H9 (cell line): Measurements from ENCODE around the gene RNASEH2B. TPM values are rescaled to one million over a fixed set of nuclear protein-coding genes. Genes with fewer than 3 reads are reported as not detected.
A peak's percentile ranks its signal among the peaks of the same experiment; 100 is the strongest.

Source experiments
- DNase-seq: peaks from one replicate; pipeline ENCODE4 v3.0.0-alpha.2; 2017
- H2AFZ ChIP-seq: one replicate; pipeline ENCODE4 v1.6.1; 2013; ENCODE audit warnings: mild to moderate bottlenecking, low read length, control low read depth, moderate library complexity
- H2AK5ac ChIP-seq: 2 replicates; pipeline ENCODE4 v1.6.1; 2013; ENCODE audit warnings: low read length, control low read depth, mixed read lengths; ENCODE audit not compliant: insufficient read length
- H2BK120ac ChIP-seq: one replicate; pipeline ENCODE4 v1.6.1; 2013; ENCODE audit warnings: low read depth, mild to moderate bottlenecking, low read length, control low read depth, inconsistent platforms; ENCODE audit not compliant: poor library complexity, severe bottlenecking
- H2BK12ac ChIP-seq: 2 replicates; pipeline ENCODE4 v1.6.1; 2013; ENCODE audit warnings: low read length, control low read depth, mixed read lengths, low read depth; ENCODE audit not compliant: insufficient read length
- H2BK15ac ChIP-seq: 2 replicates; pipeline ENCODE4 v1.6.1; 2013; ENCODE audit warnings: low read depth, low read length, control low read depth
- H2BK20ac ChIP-seq: one replicate; pipeline ENCODE4 v1.6.1; 2013; ENCODE audit warnings: low read depth, mild to moderate bottlenecking, low read length, control low read depth, inconsistent platforms; ENCODE audit not compliant: poor library complexity, severe bottlenecking
- H2BK5ac ChIP-seq: 2 replicates; pipeline ENCODE4 v1.6.1; 2013; ENCODE audit warnings: low read length, control low read depth, mixed read lengths; ENCODE audit not compliant: insufficient read length
- H3K14ac ChIP-seq: 2 replicates; pipeline ENCODE4 v1.6.1; 2013; ENCODE audit warnings: low read length, control low read depth; ENCODE audit not compliant: insufficient read depth
- H3K18ac ChIP-seq: 2 replicates; pipeline ENCODE4 v1.6.1; 2013; ENCODE audit warnings: low read depth, mild to moderate bottlenecking, mixed read lengths, low read length, control low read depth; ENCODE audit not compliant: insufficient read length
- H3K23ac ChIP-seq: 2 replicates; pipeline ENCODE4 v1.6.1; 2013; ENCODE audit warnings: low read length, control low read depth, mixed read lengths, low read depth; ENCODE audit not compliant: insufficient read length
- H3K23me2 ChIP-seq: 2 replicates; pipeline ENCODE4 v1.6.1; 2013; ENCODE audit warnings: low read depth, mild to moderate bottlenecking, mixed read lengths, low read length, control low read depth; ENCODE audit not compliant: insufficient read length, poor library complexity, severe bottlenecking
- H3K27ac ChIP-seq: 2 replicates; pipeline ENCODE4 v1.5.1; 2013; ENCODE audit warnings: low read length, control low read depth, mixed read lengths, low read depth; ENCODE audit not compliant: insufficient read length
- H3K27me3 ChIP-seq: 2 replicates; pipeline ENCODE4 v1.6.1; 2013; ENCODE audit warnings: low read length, control low read depth, inconsistent platforms; ENCODE audit not compliant: insufficient read depth
- H3K4ac ChIP-seq: 2 replicates; pipeline ENCODE4 v1.6.1; 2013; ENCODE audit warnings: low read depth, mild to moderate bottlenecking, control low read depth, inconsistent platforms, low read length, moderate library complexity
- H3K4me1 ChIP-seq: 2 replicates; pipeline ENCODE4 v1.6.1; 2013; ENCODE audit warnings: low read length, control low read depth, inconsistent platforms; ENCODE audit not compliant: insufficient read depth
- H3K4me2 ChIP-seq: 2 replicates; pipeline ENCODE4 v1.6.1; 2013; ENCODE audit warnings: low read length, control low read depth, mixed read lengths; ENCODE audit not compliant: insufficient read length, insufficient read depth
- H3K56ac ChIP-seq: 2 replicates; pipeline ENCODE4 v1.6.1; 2013; ENCODE audit warnings: low read depth, mild to moderate bottlenecking, mixed read lengths, low read length, control low read depth; ENCODE audit not compliant: insufficient read length
- H3K79me1 ChIP-seq: 2 replicates; pipeline ENCODE4 v1.6.1; 2013; ENCODE audit warnings: low read depth, mild to moderate bottlenecking, moderate library complexity, low read length, control low read depth, inconsistent platforms; ENCODE audit not compliant: insufficient read depth, poor library complexity, severe bottlenecking
- H3K79me2 ChIP-seq: 2 replicates; pipeline ENCODE4 v1.6.1; 2013; ENCODE audit warnings: low read length, control low read depth, inconsistent platforms; ENCODE audit not compliant: insufficient read depth
- H3K9ac ChIP-seq: 2 replicates; pipeline ENCODE4 v1.6.1; 2013; ENCODE audit warnings: low read length, control low read depth, mixed read lengths; ENCODE audit not compliant: insufficient read length; ENCODE audit errors: extremely low read depth
- H3K9me3 ChIP-seq: one replicate; pipeline ENCODE4 v1.6.1; 2013; ENCODE audit warnings: low read depth, low read length, inconsistent platforms; ENCODE audit not compliant: control insufficient read depth
- H3T11ph ChIP-seq: one replicate; pipeline ENCODE4 v1.6.1; 2013; ENCODE audit warnings: mild to moderate bottlenecking, low read length, control low read depth, inconsistent platforms
- H4K20me1 ChIP-seq: one replicate; pipeline ENCODE4 v1.6.1; 2013; ENCODE audit not compliant: control insufficient read depth, insufficient read length, insufficient read depth
- H4K5ac ChIP-seq: 2 replicates; pipeline ENCODE4 v1.6.1; 2013; ENCODE audit warnings: low read depth, mild to moderate bottlenecking, mixed read lengths, low read length, control low read depth; ENCODE audit not compliant: insufficient read length
- H4K8ac ChIP-seq: replicated peaks from 2 replicates; pipeline ENCODE4 v1.6.1; 2013; ENCODE audit warnings: low read length, control low read depth, mixed read lengths, low read depth; ENCODE audit not compliant: insufficient read length
- H4K91ac ChIP-seq: 2 replicates; pipeline ENCODE4 v1.6.1; 2013; ENCODE audit warnings: low read depth, mild to moderate bottlenecking, moderate library complexity, mixed read lengths, low read length, control low read depth; ENCODE audit not compliant: insufficient read length
- H3K27ac Mint-ChIP-seq, 3 experiments: 2 replicates in 2 of 3; 3 replicates in 1 of 3; pipeline ENCODE4 v1.8.0; 2020 to 2021; ENCODE audit warnings: mixed read lengths in 3 of 3, mild to moderate bottlenecking in 1 of 3, moderate library complexity in 1 of 3
- H3K27me3 Mint-ChIP-seq: 2 replicates; pipeline ENCODE4 v1.8.0; 2021; ENCODE audit warnings: low read depth, mild to moderate bottlenecking, moderate library complexity, mixed read lengths
- H3K36me3 Mint-ChIP-seq, 3 experiments: 2 replicates in 2 of 3; 3 replicates in 1 of 3; pipeline ENCODE4 v1.8.0; 2020 to 2021; ENCODE audit warnings: low read depth in 3 of 3, mixed read lengths in 3 of 3; ENCODE audit not compliant: insufficient read depth in 1 of 3
- H3K4me1 Mint-ChIP-seq, 2 experiments: 2 replicates each; pipeline ENCODE4 v1.8.0; 2020; ENCODE audit warnings: mixed read lengths in 2 of 2
- H3K4me3 Mint-ChIP-seq, 2 experiments: 2 replicates in 1 of 2; 3 replicates in 1 of 2; pipeline ENCODE4 v1.8.0; 2020 to 2021; ENCODE audit warnings: mild to moderate bottlenecking in 2 of 2, mixed read lengths in 2 of 2, moderate library complexity in 1 of 2
- H3K9me3 Mint-ChIP-seq, 2 experiments: 2 replicates in 1 of 2; 3 replicates in 1 of 2; pipeline ENCODE4 v1.8.0; 2020; ENCODE audit warnings: mild to moderate bottlenecking in 2 of 2, mixed read lengths in 2 of 2, moderate library complexity in 1 of 2
- WGBS: extraction: QIAGEN DNeasy Blood & Tissue Kit; methylation state at CpG from one replicate; pipeline ENCODE4 v1.1.7; 2013; ENCODE audit warnings: missing lambda C conversion rate, low lambda C conversion rate, mixed read lengths; ENCODE audit not compliant: insufficient read length; ENCODE audit errors: extremely low coverage; 5-methylcytosine and 5-hydroxymethylcytosine counted together
- total RNA-seq: library from RNA; stranded (reverse); gene quantifications from 2 replicates; pipeline ENCODE4 v1.2.1, GENCODE V29; 2021
- TF ChIP-seq, protein P1 (sequence below): fragments of 200-600 bp; sonication (generic); conservative IDR thresholded peaks from 3 replicates; pipeline ENCODE4 v1.8.0; 2021; ENCODE audit warnings: antibody characterized with exemption, mild to moderate bottlenecking

The RNASEH2B gene
- total RNA-seq, 1 experiment from 2014 or later, result 53.9 TPM

DNA sequence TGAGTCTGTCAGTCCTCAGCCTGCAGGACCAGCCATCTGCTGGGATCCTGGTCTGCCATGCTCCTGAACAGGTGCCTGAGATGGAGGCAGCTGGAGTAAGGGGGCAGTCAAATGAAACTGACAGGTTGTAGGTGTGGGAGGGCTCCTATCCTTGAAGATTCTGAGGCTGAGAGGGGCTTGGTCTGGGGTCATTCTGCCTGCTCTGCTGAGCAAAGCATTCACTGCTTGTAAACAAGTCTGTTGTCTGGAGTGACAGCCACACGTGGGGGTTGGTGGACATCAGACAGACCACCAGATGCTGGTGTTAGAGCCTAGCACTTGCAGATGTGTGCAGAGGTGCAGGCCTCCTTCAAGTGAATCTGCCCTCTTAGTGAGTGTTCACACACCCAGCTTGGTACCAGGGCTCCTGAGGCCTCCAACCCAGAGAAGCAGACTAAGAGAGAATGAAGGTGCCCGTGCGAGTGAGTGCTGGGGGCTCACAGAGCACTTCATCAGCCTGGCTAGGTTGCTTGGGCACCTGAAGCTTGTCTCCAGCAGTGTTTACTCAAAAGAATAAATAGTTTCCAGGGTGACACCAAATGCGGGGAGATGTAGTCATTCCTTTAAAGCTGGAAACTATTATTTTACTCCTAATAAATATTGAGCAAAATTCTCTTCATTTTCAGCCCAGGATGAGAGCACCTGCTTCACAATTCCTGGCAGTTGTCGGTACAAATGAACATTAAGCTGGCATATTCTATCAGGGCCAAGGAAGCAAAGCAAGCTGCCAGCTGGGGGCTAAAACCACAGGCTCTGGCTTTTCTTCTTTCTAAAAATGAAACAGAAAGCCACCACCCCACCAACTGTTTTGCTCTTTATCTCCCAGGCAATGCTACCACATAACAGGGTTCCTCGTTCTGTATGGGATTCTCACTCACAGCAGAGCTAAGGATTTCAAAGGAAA lies 82.3 kb downstream of the RNASEH2B start:
- H3K9ac ChIP-seq, result no peak overlapping the region
- H3K4me1 ChIP-seq, result peaks cover 3% of the 10 kb centered on the region; the same call in 1 of the 2 replicates
- no peak overlapping the region for H3K56ac ChIP-seq
- no peak overlapping the region for H3K27ac Mint-ChIP-seq
- peaks cover 0 to 4% (median 2%) of the 10 kb centered on the region in 3 experiments; a peak in 2 of 7 replicates for H3K36me3 Mint-ChIP-seq
- H3K4me2 ChIP-seq, result no peak overlapping the region
- 0 out of 2 replicates have a peak overlapping the region, but pooled peaks have one; percentile 56 for H2BK15ac ChIP-seq
- no peak overlapping the region for H2BK5ac ChIP-seq
- TF ChIP-seq, protein P1, sequence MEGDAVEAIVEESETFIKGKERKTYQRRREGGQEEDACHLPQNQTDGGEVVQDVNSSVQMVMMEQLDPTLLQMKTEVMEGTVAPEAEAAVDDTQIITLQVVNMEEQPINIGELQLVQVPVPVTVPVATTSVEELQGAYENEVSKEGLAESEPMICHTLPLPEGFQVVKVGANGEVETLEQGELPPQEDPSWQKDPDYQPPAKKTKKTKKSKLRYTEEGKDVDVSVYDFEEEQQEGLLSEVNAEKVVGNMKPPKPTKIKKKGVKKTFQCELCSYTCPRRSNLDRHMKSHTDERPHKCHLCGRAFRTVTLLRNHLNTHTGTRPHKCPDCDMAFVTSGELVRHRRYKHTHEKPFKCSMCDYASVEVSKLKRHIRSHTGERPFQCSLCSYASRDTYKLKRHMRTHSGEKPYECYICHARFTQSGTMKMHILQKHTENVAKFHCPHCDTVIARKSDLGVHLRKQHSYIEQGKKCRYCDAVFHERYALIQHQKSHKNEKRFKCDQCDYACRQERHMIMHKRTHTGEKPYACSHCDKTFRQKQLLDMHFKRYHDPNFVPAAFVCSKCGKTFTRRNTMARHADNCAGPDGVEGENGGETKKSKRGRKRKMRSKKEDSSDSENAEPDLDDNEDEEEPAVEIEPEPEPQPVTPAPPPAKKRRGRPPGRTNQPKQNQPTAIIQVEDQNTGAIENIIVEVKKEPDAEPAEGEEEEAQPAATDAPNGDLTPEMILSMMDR, result no peak
- H3K23ac ChIP-seq, result no peak overlapping the region
- no peak overlapping the region for H4K8ac ChIP-seq
- H4K5ac ChIP-seq, result no peak overlapping the region
- no peak overlapping the region for H4K91ac ChIP-seq
- H3K4me3 Mint-ChIP-seq, result no peak overlapping the region
- H3K4me1 Mint-ChIP-seq, result peaks cover 42 to 46% of the 10 kb centered on the region in 2 experiments
- no peak overlapping the region for H2BK20ac ChIP-seq
- H3K18ac ChIP-seq, result no peak overlapping the region
- H3K23me2 ChIP-seq, result no peaks in the 10 kb centered on the region
- no peaks in the 10 kb centered on the region for H3K79me1 ChIP-seq
- no peaks in the 10 kb centered on the region for H3K79me2 ChIP-seq
- H4K20me1 ChIP-seq, result no peaks in the 10 kb centered on the region
- peaks cover 2 to 5% of the 10 kb centered on the region in 2 experiments; a peak in 3 of 5 replicates for H3K9me3 Mint-ChIP-seq
- peak overlapping the region; percentile 22; the same call in 1 of the 2 replicates for H3K14ac ChIP-seq
- H3K4ac ChIP-seq, result no peak overlapping the region
- no CpG with 5 or more reads among the region's 6 CpGs for WGBS
- no peak overlapping the region for H2BK12ac ChIP-seq
- no peaks in the 10 kb centered on the region for H3K27me3 ChIP-seq
- no peaks in the 10 kb centered on the region for H3K9me3 ChIP-seq
- no peak overlapping the region for H2AFZ ChIP-seq
- H3K27me3 Mint-ChIP-seq, result peaks cover 8% of the 10 kb centered on the region; the same call in 1 of the 2 replicates
- no peak overlapping the region for H3K27ac ChIP-seq
- H2AK5ac ChIP-seq, result no peak overlapping the region
- H2BK120ac ChIP-seq, result no peak overlapping the region
- no peak overlapping the region for H3T11ph ChIP-seq
- no peak for DNase-seq
